VCaP (cell line): Measurements from ENCODE around the gene NARS2.

Experiments
- H3K27ac ChIP-seq: fragments of 450-650 bp; 2 replicates; pipeline ENCODE4 v1.5.1; 2017
- CTCF ChIP-seq: fragments of 450-650 bp; conservative IDR thresholded peaks from 2 replicates; pipeline ENCODE4 v1.5.1; 2017; ENCODE audit warnings: mild to moderate bottlenecking, moderate library complexity

NARS2 gene

GRCh38 chr11:78573681-78574080, 983 bp downstream of the NARS2 start:
- peak overlapping the region; percentile 98 for H3K27ac ChIP-seq
- TF ChIP-seq CTCF = no peak

- TF ChIP-seq CTCF = no peak
- H3K27ac ChIP-seq = peak overlapping the region; percentile 98; the same call in 1 of the 2 replicates
Observed at GRCh38 chr11:78573271-78573670, 1.4 kb downstream of the NARS2 start.

GRCh38 chr11:78572394-78572793, 2.3 kb downstream of the NARS2 start:
- H3K27ac ChIP-seq = no peak overlapping the region
- TF ChIP-seq CTCF = no peak

GRCh38 chr11:78570031-78570430, 4.6 kb downstream of the NARS2 start:
- no peak overlapping the region for H3K27ac ChIP-seq
- no peak for TF ChIP-seq CTCF

- TF ChIP-seq CTCF = no peak
- H3K27ac ChIP-seq = no peak overlapping the region
Observed at GRCh38 chr11:78567209-78567608, 7.5 kb downstream of the NARS2 start.

- H3K27ac ChIP-seq = peak overlapping the region; percentile 30; the same call in 1 of the 2 replicates
Observed at GRCh38 chr11:78564490-78565467, 9.9 kb downstream of the NARS2 start.

GRCh38 chr11:78564037-78564436, 10.6 kb downstream of the NARS2 start:
- H3K27ac ChIP-seq = 0 out of 2 replicates have a peak overlapping the region, but pooled peaks have one; percentile 30

More at GRCh38 chr11:78564490-78565467, 9.9 kb downstream of the NARS2 start:
- peak; percentile 90 for TF ChIP-seq CTCF

- H3K27ac ChIP-seq = peak overlapping the region; percentile 88; the same call in 1 of the 2 replicates
Observed at GRCh38 chr11:78563090-78563489, 11.6 kb downstream of the NARS2 start.
